GM23338 (cell line): ENCODE measurements around the gene EIF3B. TPM values are rescaled to one million over a fixed set of nuclear protein-coding genes. Genes with fewer than 3 reads are reported as not detected.
A peak's percentile ranks its signal among the peaks of the same experiment; 100 is the strongest.

Source experiments
- ATAC-seq: fragments of 200-7000 bp; cut with Tn5 transposase; 3 replicates; pipeline ENCODE4 v1.9.1; 2020
- DNase-seq: peaks from one replicate; pipeline ENCODE4 v3.0.0-alpha.2; 2015; ENCODE audit warnings: low spot score
- H2AFZ ChIP-seq: fragments of 200-600 bp; sonication (generic); 2 replicates; pipeline ENCODE4 v1.8.0; 2016; ENCODE audit warnings: antibody characterized with exemption, mild to moderate bottlenecking, moderate library complexity
- H3F3A ChIP-seq: fragments of 200-600 bp; sonication (generic); replicated peaks from 2 replicates; pipeline ENCODE4 v1.8.0; 2017; ENCODE audit warnings: antibody characterized with exemption, mixed run types, low read depth
- H3K27ac ChIP-seq: fragments of 200-600 bp; sonication (generic); 2 replicates; pipeline ENCODE4 v1.6.1; 2016; ENCODE audit warnings: low read depth
- H3K27me3 ChIP-seq: fragments of 200-600 bp; sonication (generic); 2 replicates; pipeline ENCODE4 v1.8.0; 2016; ENCODE audit warnings: mild to moderate bottlenecking, mixed run types, moderate library complexity; ENCODE audit not compliant: insufficient read depth
- H3K36me3 ChIP-seq: fragments of 200-600 bp; sonication (generic); 2 replicates; pipeline ENCODE4 v1.8.0; 2016; ENCODE audit warnings: mild to moderate bottlenecking; ENCODE audit not compliant: insufficient read depth
- H3K4me1 ChIP-seq: fragments of 200-600 bp; sonication (generic); 2 replicates; pipeline ENCODE4 v1.8.0; 2016; ENCODE audit warnings: mild to moderate bottlenecking, moderate library complexity; ENCODE audit not compliant: insufficient read depth
- H3K4me2 ChIP-seq: fragments of 200-600 bp; sonication (generic); 2 replicates; pipeline ENCODE4 v1.7.1; 2017; ENCODE audit warnings: mixed run types
- H3K4me3 ChIP-seq: fragments of 200-600 bp; sonication (generic); 2 replicates; pipeline ENCODE4 v1.6.1; 2016; ENCODE audit warnings: mixed run types
- H3K79me2 ChIP-seq: fragments of 200-600 bp; sonication (generic); replicated peaks from 2 replicates; pipeline ENCODE4 v1.8.0; 2017; ENCODE audit warnings: mild to moderate bottlenecking; ENCODE audit not compliant: insufficient read depth
- H3K9me2 ChIP-seq: fragments of 200-600 bp; sonication (generic); 2 replicates; pipeline ENCODE4 v1.8.0; 2017; ENCODE audit not compliant: insufficient read depth
- H4K20me1 ChIP-seq: fragments of 200-600 bp; sonication (generic); replicated peaks from 2 replicates; pipeline ENCODE4 v1.8.0; 2017; ENCODE audit warnings: mild to moderate bottlenecking; ENCODE audit not compliant: insufficient read depth
- H3K27ac Mint-ChIP-seq: 2 replicates; pipeline ENCODE4 v1.8.0; 2020; ENCODE audit warnings: inconsistent platforms, mild to moderate bottlenecking, moderate library complexity, mixed read lengths
- H3K27me3 Mint-ChIP-seq: 3 replicates; pipeline ENCODE4 v1.8.0; 2022; ENCODE audit warnings: low read depth, mild to moderate bottlenecking, moderate library complexity, mixed read lengths, inconsistent platforms; ENCODE audit not compliant: insufficient read depth, poor library complexity
- H3K36me3 Mint-ChIP-seq: 3 replicates; pipeline ENCODE4 v1.8.0; 2021; ENCODE audit warnings: low read depth, mild to moderate bottlenecking, inconsistent platforms, moderate library complexity, mixed read lengths
- H3K4me1 Mint-ChIP-seq: 3 replicates; pipeline ENCODE4 v1.8.0; 2020; ENCODE audit warnings: mild to moderate bottlenecking, inconsistent platforms, mixed read lengths
- H3K4me3 Mint-ChIP-seq: 3 replicates; pipeline ENCODE4 v1.8.0; 2021; ENCODE audit warnings: moderate library complexity, mild to moderate bottlenecking, inconsistent platforms, mixed read lengths
- H3K9me3 Mint-ChIP-seq: 3 replicates; pipeline ENCODE4 v1.8.0; 2020; ENCODE audit warnings: moderate library complexity, mild to moderate bottlenecking, inconsistent platforms, mixed read lengths
- CREB1 ChIP-seq: fragments of 250-450 bp; sonication (Bioruptor Pico); IDR thresholded peaks from 2 replicates; pipeline ENCODE4 v1.5.0; 2020; ENCODE audit warnings: low read depth, mild to moderate bottlenecking, moderate library complexity
- EZH2 ChIP-seq: fragments of 200-600 bp; sonication (generic); IDR thresholded peaks from one replicate; pipeline ENCODE4 v1.8.0; 2017; ENCODE audit warnings: antibody characterized with exemption, mild to moderate bottlenecking, low read depth; ENCODE audit not compliant: unreplicated experiment
- POLR2AphosphoS5 ChIP-seq: IDR thresholded peaks from 2 replicates; pipeline ENCODE4 v1.6.1; 2016; ENCODE audit warnings: antibody characterized with exemption, low read depth
- STAT1 ChIP-seq: IDR thresholded peaks from one replicate; pipeline ENCODE4 v1.6.1; 2016; ENCODE audit warnings: antibody characterized with exemption; ENCODE audit not compliant: unreplicated experiment
- ZNF114 ChIP-seq: fragments of 250-450 bp; sonication (Bioruptor Pico); IDR thresholded peaks from 2 replicates; pipeline ENCODE4 v1.5.0; 2020; ENCODE audit warnings: mild to moderate bottlenecking, moderate library complexity
- ZNF331 ChIP-seq: fragments of 250-450 bp; sonication (Bioruptor Pico); IDR thresholded peaks from 2 replicates; pipeline ENCODE4 v1.5.0; 2020; ENCODE audit warnings: low read depth, mild to moderate bottlenecking, moderate library complexity
- polyA plus RNA-seq: library from polyadenylated mRNA; unstranded; fragments of >200 nt; fragmentation: Nextera tagmentation; extraction: Ambion mirVana; gene quantifications from 2 replicates; pipeline ENCODE4 v1.2.1, GENCODE V29; 2016
- total RNA-seq: library from RNA; depleted of rRNA; stranded (reverse); fragments of >200 nt; shearing (Covaris generic); gene quantifications from 2 replicates; pipeline ENCODE4 v1.2.3, GENCODE V29; 2014
- TF ChIP-seq, protein P1 (sequence below): IDR thresholded peaks from one replicate; pipeline ENCODE4 v1.6.1; 2018; ENCODE audit warnings: antibody characterized with exemption; ENCODE audit not compliant: unreplicated experiment
- TF ChIP-seq, protein P2 (sequence below), 2 experiments: fragments of 200-600 bp in 1 of 2; sonication (generic) in 1 of 2; conservative IDR thresholded peaks; 2 replicates each; pipeline versions ENCODE4 v1.5.1 to v1.6.1; 2016 to 2017; ENCODE audit warnings: antibody characterized with exemption in 2 of 2, low read depth in 2 of 2, mild to moderate bottlenecking in 2 of 2, moderate library complexity in 1 of 2
- TF ChIP-seq, protein P3 (sequence below): fragments of 250-450 bp; sonication (Bioruptor Pico); IDR thresholded peaks from 2 replicates; pipeline ENCODE4 v1.5.0; 2020; ENCODE audit warnings: mild to moderate bottlenecking, moderate library complexity
- TF ChIP-seq, protein P4 (sequence below): IDR thresholded peaks from 2 replicates; pipeline ENCODE4 v1.6.1; 2016; ENCODE audit warnings: antibody characterized with exemption

Gene EIF3B
- total and polyA plus RNA-seq, 2 experiments from 2014 or later, result 106 to 355 TPM

DNA sequence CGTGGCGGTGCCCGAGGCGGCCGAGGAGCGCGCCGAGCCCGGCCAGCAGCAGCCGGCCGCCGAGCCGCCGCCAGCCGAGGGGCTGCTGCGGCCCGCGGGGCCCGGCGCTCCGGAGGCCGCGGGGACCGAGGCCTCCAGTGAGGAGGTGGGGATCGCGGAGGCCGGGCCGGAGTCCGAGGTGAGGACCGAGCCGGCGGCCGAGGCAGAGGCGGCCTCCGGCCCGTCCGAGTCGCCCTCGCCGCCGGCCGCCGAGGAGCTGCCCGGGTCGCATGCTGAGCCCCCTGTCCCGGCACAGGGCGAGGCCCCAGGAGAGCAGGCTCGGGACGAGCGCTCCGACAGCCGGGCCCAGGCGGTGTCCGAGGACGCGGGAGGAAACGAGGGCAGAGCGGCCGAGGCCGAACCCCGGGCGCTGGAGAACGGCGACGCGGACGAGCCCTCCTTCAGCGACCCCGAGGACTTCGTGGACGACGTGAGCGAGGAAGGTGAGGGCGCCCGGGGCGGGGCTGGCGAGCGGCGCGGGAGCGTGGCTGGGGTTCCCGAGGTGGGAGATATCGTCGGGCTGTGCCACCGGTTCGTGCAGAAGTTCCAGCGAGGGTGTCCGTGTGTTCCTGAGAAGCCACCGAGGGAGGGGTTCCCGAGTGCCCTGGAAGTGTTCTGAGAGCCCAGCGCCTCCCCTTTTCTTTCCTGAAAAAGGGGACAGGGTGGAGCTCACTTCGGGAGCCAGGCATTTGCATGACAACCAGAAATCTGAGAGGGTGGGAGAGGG is 495 bp downstream of the EIF3B start (continued):
- TF ChIP-seq EZH2, result no peak
- TF ChIP-seq, protein P1, sequence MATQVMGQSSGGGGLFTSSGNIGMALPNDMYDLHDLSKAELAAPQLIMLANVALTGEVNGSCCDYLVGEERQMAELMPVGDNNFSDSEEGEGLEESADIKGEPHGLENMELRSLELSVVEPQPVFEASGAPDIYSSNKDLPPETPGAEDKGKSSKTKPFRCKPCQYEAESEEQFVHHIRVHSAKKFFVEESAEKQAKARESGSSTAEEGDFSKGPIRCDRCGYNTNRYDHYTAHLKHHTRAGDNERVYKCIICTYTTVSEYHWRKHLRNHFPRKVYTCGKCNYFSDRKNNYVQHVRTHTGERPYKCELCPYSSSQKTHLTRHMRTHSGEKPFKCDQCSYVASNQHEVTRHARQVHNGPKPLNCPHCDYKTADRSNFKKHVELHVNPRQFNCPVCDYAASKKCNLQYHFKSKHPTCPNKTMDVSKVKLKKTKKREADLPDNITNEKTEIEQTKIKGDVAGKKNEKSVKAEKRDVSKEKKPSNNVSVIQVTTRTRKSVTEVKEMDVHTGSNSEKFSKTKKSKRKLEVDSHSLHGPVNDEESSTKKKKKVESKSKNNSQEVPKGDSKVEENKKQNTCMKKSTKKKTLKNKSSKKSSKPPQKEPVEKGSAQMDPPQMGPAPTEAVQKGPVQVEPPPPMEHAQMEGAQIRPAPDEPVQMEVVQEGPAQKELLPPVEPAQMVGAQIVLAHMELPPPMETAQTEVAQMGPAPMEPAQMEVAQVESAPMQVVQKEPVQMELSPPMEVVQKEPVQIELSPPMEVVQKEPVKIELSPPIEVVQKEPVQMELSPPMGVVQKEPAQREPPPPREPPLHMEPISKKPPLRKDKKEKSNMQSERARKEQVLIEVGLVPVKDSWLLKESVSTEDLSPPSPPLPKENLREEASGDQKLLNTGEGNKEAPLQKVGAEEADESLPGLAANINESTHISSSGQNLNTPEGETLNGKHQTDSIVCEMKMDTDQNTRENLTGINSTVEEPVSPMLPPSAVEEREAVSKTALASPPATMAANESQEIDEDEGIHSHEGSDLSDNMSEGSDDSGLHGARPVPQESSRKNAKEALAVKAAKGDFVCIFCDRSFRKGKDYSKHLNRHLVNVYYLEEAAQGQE, result no peak
- TF ChIP-seq, protein P2, sequence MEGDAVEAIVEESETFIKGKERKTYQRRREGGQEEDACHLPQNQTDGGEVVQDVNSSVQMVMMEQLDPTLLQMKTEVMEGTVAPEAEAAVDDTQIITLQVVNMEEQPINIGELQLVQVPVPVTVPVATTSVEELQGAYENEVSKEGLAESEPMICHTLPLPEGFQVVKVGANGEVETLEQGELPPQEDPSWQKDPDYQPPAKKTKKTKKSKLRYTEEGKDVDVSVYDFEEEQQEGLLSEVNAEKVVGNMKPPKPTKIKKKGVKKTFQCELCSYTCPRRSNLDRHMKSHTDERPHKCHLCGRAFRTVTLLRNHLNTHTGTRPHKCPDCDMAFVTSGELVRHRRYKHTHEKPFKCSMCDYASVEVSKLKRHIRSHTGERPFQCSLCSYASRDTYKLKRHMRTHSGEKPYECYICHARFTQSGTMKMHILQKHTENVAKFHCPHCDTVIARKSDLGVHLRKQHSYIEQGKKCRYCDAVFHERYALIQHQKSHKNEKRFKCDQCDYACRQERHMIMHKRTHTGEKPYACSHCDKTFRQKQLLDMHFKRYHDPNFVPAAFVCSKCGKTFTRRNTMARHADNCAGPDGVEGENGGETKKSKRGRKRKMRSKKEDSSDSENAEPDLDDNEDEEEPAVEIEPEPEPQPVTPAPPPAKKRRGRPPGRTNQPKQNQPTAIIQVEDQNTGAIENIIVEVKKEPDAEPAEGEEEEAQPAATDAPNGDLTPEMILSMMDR (conservative IDR thresholded peaks at IDR 0.05; ENCODE audit: low read depth in 2 of 2), result no peak
- no peak for TF ChIP-seq POLR2AphosphoS5
- TF ChIP-seq ZNF331 (CRISPR knock-in tag), result no peak
- TF ChIP-seq STAT1, result no peak

DNA sequence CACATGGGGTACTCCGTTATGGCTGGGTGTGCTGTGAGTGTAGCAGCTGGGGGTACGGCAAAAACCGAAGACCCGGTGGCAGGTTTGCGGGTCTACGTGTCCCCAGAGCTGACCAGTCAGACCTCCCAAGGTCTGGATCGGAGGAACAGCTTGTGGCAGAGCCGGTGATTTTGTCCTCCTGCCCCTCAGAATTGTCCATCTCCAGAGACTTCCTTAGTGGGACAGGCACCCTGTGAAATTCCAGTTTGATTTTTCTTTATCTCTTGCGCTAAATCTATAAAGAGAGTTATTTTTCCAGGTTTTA is 1.0 kb downstream of the EIF3B start:
- Mint-ChIP-seq H3K36me3 (peaks cover 61% of the 10 kb centered on the region), H3K27me3 (peaks cover 14% of the 10 kb centered on the region), H3K27ac (peak overlapping the region; percentile 94), H3K9me3 (no peaks in the 10 kb centered on the region), H3K4me3 (peak overlapping the region; percentile 93), H3K4me1 (peaks cover 14% of the 10 kb centered on the region)
- Histone ChIP-seq H3K4me2 (peak overlapping the region; percentile 89), H3K36me3 (peaks cover 43% of the 10 kb centered on the region), H3K27me3 (no peaks in the 10 kb centered on the region), H4K20me1 (peaks cover 48% of the 10 kb centered on the region), H3K4me3 (peak overlapping the region; percentile 58), H2AFZ (no peak overlapping the region), H3F3A (peaks cover 25% of the 10 kb centered on the region), H3K79me2 (peaks cover 86% of the 10 kb centered on the region), H3K9me2 (no peaks in the 10 kb centered on the region), H3K27ac (peak overlapping the region; percentile 80), H3K4me1 (peaks cover 30% of the 10 kb centered on the region)
- ATAC-seq (no peak), DNase-seq (no peak)
- TF ChIP-seq, protein P3, sequence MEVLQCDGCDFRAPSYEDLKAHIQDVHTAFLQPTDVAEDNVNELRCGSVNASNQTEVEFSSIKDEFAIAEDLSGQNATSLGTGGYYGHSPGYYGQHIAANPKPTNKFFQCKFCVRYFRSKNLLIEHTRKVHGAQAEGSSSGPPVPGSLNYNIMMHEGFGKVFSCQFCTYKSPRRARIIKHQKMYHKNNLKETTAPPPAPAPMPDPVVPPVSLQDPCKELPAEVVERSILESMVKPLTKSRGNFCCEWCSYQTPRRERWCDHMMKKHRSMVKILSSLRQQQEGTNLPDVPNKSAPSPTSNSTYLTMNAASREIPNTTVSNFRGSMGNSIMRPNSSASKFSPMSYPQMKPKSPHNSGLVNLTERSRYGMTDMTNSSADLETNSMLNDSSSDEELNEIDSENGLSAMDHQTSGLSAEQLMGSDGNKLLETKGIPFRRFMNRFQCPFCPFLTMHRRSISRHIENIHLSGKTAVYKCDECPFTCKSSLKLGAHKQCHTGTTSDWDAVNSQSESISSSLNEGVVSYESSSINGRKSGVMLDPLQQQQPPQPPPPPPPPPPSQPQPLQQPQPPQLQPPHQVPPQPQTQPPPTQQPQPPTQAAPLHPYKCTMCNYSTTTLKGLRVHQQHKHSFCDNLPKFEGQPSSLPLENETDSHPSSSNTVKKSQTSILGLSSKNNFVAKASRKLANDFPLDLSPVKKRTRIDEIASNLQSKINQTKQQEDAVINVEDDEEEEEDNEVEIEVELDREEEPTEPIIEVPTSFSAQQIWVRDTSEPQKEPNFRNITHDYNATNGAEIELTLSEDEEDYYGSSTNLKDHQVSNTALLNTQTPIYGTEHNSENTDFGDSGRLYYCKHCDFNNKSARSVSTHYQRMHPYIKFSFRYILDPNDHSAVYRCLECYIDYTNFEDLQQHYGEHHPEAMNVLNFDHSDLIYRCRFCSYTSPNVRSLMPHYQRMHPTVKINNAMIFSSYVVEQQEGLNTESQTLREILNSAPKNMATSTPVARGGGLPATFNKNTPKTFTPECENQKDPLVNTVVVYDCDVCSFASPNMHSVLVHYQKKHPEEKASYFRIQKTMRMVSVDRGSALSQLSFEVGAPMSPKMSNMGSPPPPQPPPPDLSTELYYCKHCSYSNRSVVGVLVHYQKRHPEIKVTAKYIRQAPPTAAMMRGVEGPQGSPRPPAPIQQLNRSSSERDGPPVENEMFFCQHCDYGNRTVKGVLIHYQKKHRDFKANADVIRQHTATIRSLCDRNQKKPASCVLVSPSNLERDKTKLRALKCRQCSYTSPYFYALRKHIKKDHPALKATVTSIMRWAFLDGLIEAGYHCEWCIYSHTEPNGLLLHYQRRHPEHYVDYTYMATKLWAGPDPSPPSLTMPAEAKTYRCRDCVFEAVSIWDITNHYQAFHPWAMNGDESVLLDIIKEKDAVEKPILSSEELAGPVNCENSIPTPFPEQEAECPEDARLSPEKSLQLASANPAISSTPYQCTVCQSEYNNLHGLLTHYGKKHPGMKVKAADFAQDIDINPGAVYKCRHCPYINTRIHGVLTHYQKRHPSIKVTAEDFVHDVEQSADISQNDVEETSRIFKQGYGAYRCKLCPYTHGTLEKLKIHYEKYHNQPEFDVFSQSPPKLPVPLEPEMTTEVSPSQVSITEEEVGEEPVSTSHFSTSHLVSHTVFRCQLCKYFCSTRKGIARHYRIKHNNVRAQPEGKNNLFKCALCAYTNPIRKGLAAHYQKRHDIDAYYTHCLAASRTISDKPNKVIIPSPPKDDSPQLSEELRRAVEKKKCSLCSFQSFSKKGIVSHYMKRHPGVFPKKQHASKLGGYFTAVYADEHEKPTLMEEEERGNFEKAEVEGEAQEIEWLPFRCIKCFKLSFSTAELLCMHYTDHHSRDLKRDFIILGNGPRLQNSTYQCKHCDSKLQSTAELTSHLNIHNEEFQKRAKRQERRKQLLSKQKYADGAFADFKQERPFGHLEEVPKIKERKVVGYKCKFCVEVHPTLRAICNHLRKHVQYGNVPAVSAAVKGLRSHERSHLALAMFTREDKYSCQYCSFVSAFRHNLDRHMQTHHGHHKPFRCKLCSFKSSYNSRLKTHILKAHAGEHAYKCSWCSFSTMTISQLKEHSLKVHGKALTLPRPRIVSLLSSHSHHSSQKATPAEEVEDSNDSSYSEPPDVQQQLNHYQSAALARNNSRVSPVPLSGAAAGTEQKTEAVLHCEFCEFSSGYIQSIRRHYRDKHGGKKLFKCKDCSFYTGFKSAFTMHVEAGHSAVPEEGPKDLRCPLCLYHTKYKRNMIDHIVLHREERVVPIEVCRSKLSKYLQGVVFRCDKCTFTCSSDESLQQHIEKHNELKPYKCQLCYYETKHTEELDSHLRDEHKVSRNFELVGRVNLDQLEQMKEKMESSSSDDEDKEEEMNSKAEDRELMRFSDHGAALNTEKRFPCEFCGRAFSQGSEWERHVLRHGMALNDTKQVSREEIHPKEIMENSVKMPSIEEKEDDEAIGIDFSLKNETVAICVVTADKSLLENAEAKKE (CRISPR knock-in tag), result no peak
- no peak for TF ChIP-seq STAT1
- no peak for TF ChIP-seq ZNF331 (CRISPR knock-in tag)
- TF ChIP-seq, protein P4, sequence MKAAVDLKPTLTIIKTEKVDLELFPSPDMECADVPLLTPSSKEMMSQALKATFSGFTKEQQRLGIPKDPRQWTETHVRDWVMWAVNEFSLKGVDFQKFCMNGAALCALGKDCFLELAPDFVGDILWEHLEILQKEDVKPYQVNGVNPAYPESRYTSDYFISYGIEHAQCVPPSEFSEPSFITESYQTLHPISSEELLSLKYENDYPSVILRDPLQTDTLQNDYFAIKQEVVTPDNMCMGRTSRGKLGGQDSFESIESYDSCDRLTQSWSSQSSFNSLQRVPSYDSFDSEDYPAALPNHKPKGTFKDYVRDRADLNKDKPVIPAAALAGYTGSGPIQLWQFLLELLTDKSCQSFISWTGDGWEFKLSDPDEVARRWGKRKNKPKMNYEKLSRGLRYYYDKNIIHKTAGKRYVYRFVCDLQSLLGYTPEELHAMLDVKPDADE, result no peak
- TF ChIP-seq EZH2, result no peak
- TF ChIP-seq ZNF114 (CRISPR knock-in tag), result no peak
- no peak for TF ChIP-seq CREB1
